HepG2 (cell line): ENCODE results near the gene KPNA4. TPM values are rescaled to one million over a fixed set of nuclear protein-coding genes. Genes with fewer than 3 reads are reported as not detected.

Source experiments
- ATAC-seq: fragments of 200-7000 bp; cut with Tn5 transposase; 3 replicates; pipeline ENCODE4 v1.9.1; 2020; ENCODE audit warnings: mild to moderate bottlenecking, moderate library complexity
- BruUV-seq: library from RNA; stranded (reverse); fragments of 400-500 nt; replicated peaks from 2 replicates; lab custom pipeline; 2021; lab: Mats Ljungman, UMichigan
- CTCF ChIA-PET: fragments of 300-600 bp; formaldehyde crosslinking; extraction: SDS; loops from one replicate; lab custom pipeline; 2021; ENCODE audit warnings: low total read pairs, inconsistent platforms, low intra/inter-chr PET ratio; lab: Yijun Ruan, JAX
- POLR2A ChIA-PET: fragments of 350-600 bp; sonication (Branson Sonifier 250); formaldehyde crosslinking; loops from one replicate; lab custom pipeline; 2020; ENCODE audit warnings: antibody characterized with exemption, inconsistent platforms; lab: Yijun Ruan, JAX
- DNase-seq: peaks from one replicate; pipeline ENCODE4 v3.0.0-alpha.2; 2015; ENCODE audit warnings: low spot score
- FAIRE-seq: peaks from 3 replicates; lab custom pipeline; 2011; peaks lifted over from hg19 to GRCh38; lab: Jason Lieb, UNC
- H2AFZ ChIP-seq: one replicate; pipeline ENCODE4 v1.6.1; 2011; ENCODE audit warnings: low read length, inconsistent platforms
- H3K27ac ChIP-seq: fragments of 300-600 bp; 3 replicates; pipeline ENCODE4 v1.8.0; 2011; ENCODE audit warnings: mixed run types, mild to moderate bottlenecking, mixed read lengths, low read length, inconsistent platforms; ENCODE audit not compliant: insufficient read depth; ENCODE audit errors: extremely low read length
- H3K27me3 ChIP-seq, 2 experiments: fragments of 200-600 bp in 1 of 2; 2 replicates in 1 of 2; 3 replicates in 1 of 2; pipeline versions ENCODE4 v1.6.0 to v1.8.0; 2011; ENCODE audit warnings: low read length in 2 of 2, mild to moderate bottlenecking in 2 of 2, moderate library complexity in 2 of 2, inconsistent platforms in 1 of 2; ENCODE audit not compliant: insufficient read depth in 2 of 2, control insufficient read depth in 1 of 2
- H3K36me3 ChIP-seq, 2 experiments: fragments of 200-600 bp in 1 of 2; replicated peaks in 1 of 2; 2 replicates in 1 of 2; 3 replicates in 1 of 2; pipeline versions ENCODE4 v1.5.1 to v1.8.0; 2011; ENCODE audit warnings: low read length in 2 of 2, inconsistent platforms in 1 of 2; ENCODE audit not compliant: insufficient read depth in 2 of 2, control insufficient read depth in 1 of 2
- H3K4me1 ChIP-seq: 2 replicates; pipeline ENCODE4 v1.5.1; 2012; ENCODE audit warnings: low read length, inconsistent platforms; ENCODE audit not compliant: insufficient read depth
- H3K4me2 ChIP-seq: 2 replicates; pipeline ENCODE4 v1.6.0; 2011; ENCODE audit warnings: low read depth, low read length, inconsistent platforms
- H3K4me3 ChIP-seq, 3 experiments: fragments of 200-600 bp in 1 of 3; sonication (generic), shearing (Covaris generic) in 1 of 3; replicated peaks in 1 of 3; 2 replicates each; pipeline ENCODE4 v1.5.1; 2011 to 2016; ENCODE audit warnings: low read length in 3 of 3, inconsistent platforms in 2 of 3, low read depth in 2 of 3, mild to moderate bottlenecking in 2 of 3, control low read depth in 1 of 3, mixed read lengths in 1 of 3; ENCODE audit not compliant: insufficient read depth in 1 of 3
- H3K79me2 ChIP-seq: one replicate; pipeline ENCODE4 v1.6.1; 2011; ENCODE audit warnings: low read length, inconsistent platforms; ENCODE audit not compliant: insufficient read depth
- H3K9ac ChIP-seq: 2 replicates; pipeline ENCODE4 v1.6.0; 2011; ENCODE audit warnings: mild to moderate bottlenecking, low read depth, low read length, inconsistent platforms; ENCODE audit not compliant: insufficient read depth
- H3K9me3 ChIP-seq: 2 replicates; pipeline ENCODE4 v1.5.1; 2012; ENCODE audit warnings: mild to moderate bottlenecking, low read length
- H4K20me1 ChIP-seq: 2 replicates; pipeline ENCODE4 v1.6.0; 2011; ENCODE audit warnings: inconsistent platforms, mild to moderate bottlenecking, low read length, moderate library complexity; ENCODE audit not compliant: insufficient read depth
- BRF2 ChIP-seq: sonication (generic); formaldehyde crosslinking; IDR thresholded peaks from 2 replicates; pipeline ENCODE4 v1.8.1; 2022; ENCODE audit warnings: mild to moderate bottlenecking, missing genetic modification reagents
- DMAP1 ChIP-seq: IDR thresholded peaks from 2 replicates; pipeline ENCODE4 v1.6.1; 2016
- HMGXB4 ChIP-seq, 2 experiments: sonication (generic) in 1 of 2; formaldehyde crosslinking in 1 of 2; IDR thresholded peaks; 2 replicates each; pipeline versions ENCODE4 v1.4.0 to v1.6.1; 2018 to 2020; ENCODE audit warnings: missing genetic modification reagents in 2 of 2, borderline replicate concordance in 1 of 2, low read depth in 1 of 2, mild to moderate bottlenecking in 1 of 2, missing biosample characterization in 1 of 2
- JUN ChIP-seq: sonication (generic); formaldehyde crosslinking; IDR thresholded peaks from 2 replicates; pipeline ENCODE4 v1.4.0; 2020; ENCODE audit warnings: mild to moderate bottlenecking, missing genetic modification reagents
- MLLT10 ChIP-seq: sonication (generic); formaldehyde crosslinking; IDR thresholded peaks from 2 replicates; pipeline ENCODE4 v1.4.0; 2020; ENCODE audit warnings: missing genetic modification reagents
- PLSCR1 ChIP-seq: sonication (generic); formaldehyde crosslinking; IDR thresholded peaks from 2 replicates; pipeline ENCODE4 v1.5.0; 2020; ENCODE audit warnings: missing genetic modification reagents, mild to moderate bottlenecking, borderline replicate concordance
- SATB2 ChIP-seq: sonication (generic); formaldehyde crosslinking; IDR thresholded peaks from 2 replicates; pipeline ENCODE4 v1.5.0; 2020; ENCODE audit warnings: missing genetic modification reagents
- SIN3B ChIP-seq: fragments of 150-350 bp; IDR thresholded peaks from 2 replicates; pipeline ENCODE4 v1.6.1; 2014; ENCODE audit warnings: low read length
- SOX13 ChIP-seq, 3 experiments: fragments of 450-650 bp in 1 of 3; sonication (generic) in 1 of 3; formaldehyde crosslinking in 1 of 3; IDR thresholded peaks in 2 of 3; conservative IDR thresholded peaks in 1 of 3; 2 replicates each; pipeline versions ENCODE4 v1.5.0 to v1.6.1; 2016 to 2020; ENCODE audit warnings: antibody characterized with exemption in 1 of 3, mild to moderate bottlenecking in 1 of 3, missing compliant biosample characterization in 1 of 3, missing genetic modification reagents in 1 of 3, moderate library complexity in 1 of 3
- SP2 ChIP-seq: sonication (generic); formaldehyde crosslinking; IDR thresholded peaks from 2 replicates; pipeline ENCODE4 v1.5.1; 2020; ENCODE audit warnings: mild to moderate bottlenecking, missing genetic modification reagents
- STAG1 ChIP-seq: sonication (generic); formaldehyde crosslinking; IDR thresholded peaks from 2 replicates; pipeline ENCODE4 v1.4.0; 2020; ENCODE audit warnings: missing genetic modification reagents
- TAF15 ChIP-seq: fragments of 200-400 bp; formaldehyde crosslinking; IDR thresholded peaks from one replicate; pipeline ENCODE4 v1.6.1; 2018; ENCODE audit warnings: mild to moderate bottlenecking, low read depth, low read length; ENCODE audit not compliant: poor library complexity, severe bottlenecking
- ZMAT3 ChIP-seq: sonication (generic); formaldehyde crosslinking; conservative IDR thresholded peaks from 2 replicates; pipeline ENCODE4 v1.7.0; 2021; ENCODE audit warnings: missing genetic modification reagents
- ZMYM4 ChIP-seq: sonication (generic); formaldehyde crosslinking; IDR thresholded peaks from 2 replicates; pipeline ENCODE4 v1.8.1; 2023; ENCODE audit warnings: mild to moderate bottlenecking, missing genetic modification reagents
- ZNF207 ChIP-seq: fragments of 450-650 bp; IDR thresholded peaks from 2 replicates; pipeline ENCODE4 v1.6.1; 2016; ENCODE audit warnings: antibody characterized with exemption, borderline replicate concordance
- ZNF296 ChIP-seq: sonication (generic); formaldehyde crosslinking; conservative IDR thresholded peaks from 2 replicates; pipeline ENCODE4 v1.5.0; 2020; ENCODE audit warnings: mild to moderate bottlenecking, missing genetic modification reagents
- ZNF383 ChIP-seq: sonication (generic); formaldehyde crosslinking; IDR thresholded peaks from 2 replicates; pipeline ENCODE4 v1.4.0; 2020; ENCODE audit warnings: missing genetic modification reagents, mild to moderate bottlenecking, borderline replicate concordance
- WGBS: methylation state at CpG from one replicate; pipeline ENCODE4 v1.1.6; 2017; ENCODE audit warnings: low lambda C conversion rate; 5-methylcytosine and 5-hydroxymethylcytosine counted together
- in situ Hi-C: cut with HindIII; loops from 2 replicates; pipeline ENCODE4 v1.10.0; 2017; ENCODE audit warnings: low pct_unique_long_range_greater_than_20kb; ENCODE audit not compliant: extremely low pct_ligation_motif_present
- intact Hi-C: fragments of 100-400 bp; cut with micrococcal nuclease; formaldehyde crosslinking; loops from one replicate; pipeline ENCODE4 v1.10.0; 2022; ENCODE audit not compliant: unreplicated experiment
- polyA plus RNA-seq, 8 experiments: library from polyadenylated mRNA; depleted of rRNA in 3 of 8; stranded (reverse) in 7 of 8; unstranded in 1 of 8; fragments of >200 nt; fragmentation: Illumina TruSeq in 4 of 8; extraction: Trizol in 4 of 8; gene quantifications; 2 replicates each; pipeline versions ENCODE4 v1.2.1 to v1.2.3, GENCODE V29; 2011 to 2016; ENCODE audit warnings: low read depth in 4 of 8, missing spikeins in 1 of 8, mixed read lengths in 1 of 8; ENCODE audit not compliant: insufficient read depth in 1 of 8
- total RNA-seq, 5 experiments: library from RNA; depleted of rRNA; stranded (reverse); fragments of >200 nt; fragmentation: Illumina TruSeq; extraction: Trizol; gene quantifications; 2 replicates each; pipeline ENCODE4 v1.2.3, GENCODE V29; 2016; ENCODE audit warnings: low read depth in 1 of 5

The KPNA4 gene
- total and polyA plus RNA-seq, 2 of the 13 experiments (the other 11 are each of a cell fraction or from before 2014, with no cell fraction given) = 9.9 to 27.9 TPM

GRCh38 chr3:160486459-160486869 lies 78.9 kb downstream of the KPNA4 start (continued):
- peak; percentile 23; the same call in 1 of the 2 replicates for TF ChIP-seq STAG1 (CRISPR knock-in tag)
- TF ChIP-seq BRF2 (CRISPR knock-in tag) = no peak
- no peak for TF ChIP-seq ZMAT3 (CRISPR knock-in tag)
- no peak for TF ChIP-seq TAF15
- TF ChIP-seq SATB2 (CRISPR knock-in tag) = no peak
- no peak for TF ChIP-seq ZNF383 (CRISPR knock-in tag)

GRCh38 chr3:160482796-160483195 lies 82.6 kb downstream of the KPNA4 start:
- H3K9me3 ChIP-seq = no peaks in the 10 kb centered on the region
- H3K9ac ChIP-seq = no peak overlapping the region
- ATAC-seq = no peak
- no peak for DNase-seq
- WGBS = 54% methylated on average over 3 of the region's 3 CpGs
- H3K27me3 ChIP-seq = no peaks in the 10 kb centered on the region
- no peaks in the 10 kb centered on the region for H3K79me2 ChIP-seq
- no peaks in the 10 kb centered on the region for H4K20me1 ChIP-seq
- no TSS peak for BruUV-seq
- intact Hi-C loops (loop anchor here (10.0 kb wide), 1 partner anchor 448 kb away; no protein-coding TSS in a partner anchor), in situ Hi-C loops (no loop called here)
- FAIRE-seq = no peak
- peaks cover 6% of the 10 kb centered on the region; the same call in 1 of the 2 replicates for H3K4me1 ChIP-seq
- no peak overlapping the region for H3K4me3 ChIP-seq
- no peak overlapping the region for H3K27ac ChIP-seq
- ChIA-PET POLR2A (no interaction called here), CTCF (no interaction called here)
- H2AFZ ChIP-seq = no peak overlapping the region
- H3K4me2 ChIP-seq = no peak overlapping the region
- H3K36me3 ChIP-seq = no peaks in the 10 kb centered on the region
- TF ChIP-seq SIN3B (no peak), HMGXB4 (CRISPR knock-in tag; IDR thresholded peaks at IDR 0.05; ENCODE audit: borderline replicate concordance in 1 of 2, low read depth in 1 of 2) (no peak), ZNF207 (no peak), ZMYM4 (no peak), DMAP1 (CRISPR knock-in tag) (no peak), ZNF296 (CRISPR knock-in tag) (no peak), SP2 (no peak), JUN (CRISPR knock-in tag) (no peak), MLLT10 (CRISPR knock-in tag) (no peak), SOX13 (IDR thresholded peaks at IDR 0.05) (no peak), SOX13 (CRISPR knock-in tag; conservative IDR thresholded peaks at IDR 0.05 in 1 of 2, IDR thresholded peaks at IDR 0.05 in 1 of 2) (no peak), PLSCR1 (CRISPR knock-in tag) (no peak)
